KMS-11 (cell line): ENCODE results near the gene SAMD14.

Source experiments
- H2AFZ ChIP-seq: fragments of 200-600 bp; sonication (generic); 2 replicates; pipeline ENCODE4 v1.6.1; 2016; ENCODE audit warnings: antibody characterized with exemption, mixed run types, low read depth
- H3K27ac ChIP-seq: fragments of 200-600 bp; sonication (generic); 2 replicates; pipeline ENCODE4 v1.6.1; 2016; ENCODE audit warnings: mild to moderate bottlenecking, mixed run types
- H3K27me3 ChIP-seq: fragments of 200-600 bp; sonication (generic); 2 replicates; pipeline ENCODE4 v1.6.1; 2017; ENCODE audit warnings: mild to moderate bottlenecking, low read depth, mixed run types, moderate library complexity; ENCODE audit not compliant: insufficient read depth
- H3K36me3 ChIP-seq: fragments of 200-600 bp; sonication (generic); 2 replicates; pipeline ENCODE4 v1.6.1; 2017; ENCODE audit warnings: mild to moderate bottlenecking, mixed run types; ENCODE audit not compliant: insufficient read depth
- H3K4me1 ChIP-seq: fragments of 200-600 bp; sonication (generic); 2 replicates; pipeline ENCODE4 v1.6.1; 2016; ENCODE audit warnings: mild to moderate bottlenecking, low read depth, mixed run types; ENCODE audit not compliant: poor library complexity, severe bottlenecking
- H3K4me2 ChIP-seq: fragments of 200-600 bp; sonication (generic); 2 replicates; pipeline ENCODE4 v1.7.0; 2016; ENCODE audit warnings: mild to moderate bottlenecking, mixed run types
- H3K4me3 ChIP-seq: fragments of 200-600 bp; sonication (generic); IDR thresholded peaks from 2 replicates; pipeline ENCODE4 v1.6.1; 2017; ENCODE audit warnings: low read depth, low read length, mixed read lengths; ENCODE audit not compliant: insufficient read depth
- H3K79me2 ChIP-seq: fragments of 200-600 bp; sonication (generic); 2 replicates; pipeline ENCODE4 v1.6.1; 2016; ENCODE audit warnings: low read depth, mixed run types; ENCODE audit not compliant: insufficient read depth
- H3K9ac ChIP-seq: fragments of 200-600 bp; sonication (generic); 2 replicates; pipeline ENCODE4 v1.6.1; 2016; ENCODE audit warnings: mild to moderate bottlenecking, mixed run types
- H4K20me1 ChIP-seq: fragments of 200-600 bp; sonication (generic); 2 replicates; pipeline ENCODE4 v1.6.1; 2016; ENCODE audit warnings: mild to moderate bottlenecking, mixed run types; ENCODE audit not compliant: insufficient read depth
- CTCF ChIP-seq: fragments of 200-600 bp; sonication (generic); conservative IDR thresholded peaks from 2 replicates; pipeline ENCODE4 v1.6.1; 2017; ENCODE audit warnings: low read depth, mild to moderate bottlenecking, antibody characterized with exemption, low read length, moderate library complexity, mixed read lengths

SAMD14 gene

GRCh38 chr17:50172130-50172529 lies 42.2 kb upstream of the SAMD14 start:
- Histone ChIP-seq H3K9ac (no peak overlapping the region), H3K4me1 (peaks cover 45% of the 10 kb centered on the region), H3K27me3 (no peaks in the 10 kb centered on the region), H3K27ac (no peak overlapping the region), H3K36me3 (no peaks in the 10 kb centered on the region), H3K79me2 (no peaks in the 10 kb centered on the region), H2AFZ (peak overlapping the region; percentile 13; the same call in 1 of the 2 replicates), H3K4me3 (no peak overlapping the region), H4K20me1 (no peaks in the 10 kb centered on the region), H3K4me2 (peak overlapping the region; percentile 66; the same call in 1 of the 2 replicates)
- no peak for TF ChIP-seq CTCF

DNA sequence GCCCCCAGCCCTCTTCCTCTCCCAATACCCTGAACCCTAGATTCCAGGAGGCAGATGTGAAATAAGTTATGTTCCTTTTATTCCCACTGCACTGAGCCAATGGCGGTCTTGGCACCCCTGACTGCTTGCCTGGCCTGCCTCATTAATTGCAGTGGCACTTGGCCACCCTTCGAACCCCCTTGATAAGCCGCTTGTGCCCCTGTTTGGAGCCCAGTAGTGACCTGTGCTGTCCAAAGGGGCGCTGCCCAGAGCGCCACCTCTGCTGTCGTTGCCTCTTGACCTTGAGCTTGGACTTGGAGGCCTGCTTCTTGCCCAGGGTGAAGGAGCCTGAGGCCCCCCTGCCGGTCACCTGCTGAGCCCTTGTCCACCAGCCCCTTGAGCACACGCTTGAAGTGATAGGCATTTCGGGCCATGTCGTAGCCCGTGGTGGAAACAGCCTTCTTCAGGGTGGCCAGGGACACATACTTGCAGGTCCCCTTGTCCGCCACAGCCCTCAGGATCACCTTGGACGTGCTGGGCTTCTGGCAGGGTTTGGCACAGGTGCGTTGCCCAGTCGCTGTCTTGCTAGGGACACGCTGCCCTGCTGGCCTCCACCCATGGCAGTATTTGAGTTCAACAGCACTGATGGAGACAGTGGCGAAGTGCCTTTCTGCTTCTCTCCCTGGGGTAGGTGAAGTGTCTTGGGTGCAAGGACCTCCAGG lies 41.6 kb upstream of the SAMD14 start:
- no peak overlapping the region for H3K4me3 ChIP-seq
- peak overlapping the region; percentile 63 for H3K27ac ChIP-seq
- no peaks in the 10 kb centered on the region for H4K20me1 ChIP-seq
- H2AFZ ChIP-seq: peak overlapping the region; percentile 13; the same call in 1 of the 2 replicates
- H3K79me2 ChIP-seq: no peaks in the 10 kb centered on the region
- TF ChIP-seq CTCF: no peak
- H3K9ac ChIP-seq: peak overlapping the region; percentile 6; the same call in 1 of the 2 replicates
- H3K4me2 ChIP-seq: peak overlapping the region; percentile 66; the same call in 1 of the 2 replicates
- peaks cover 45% of the 10 kb centered on the region for H3K4me1 ChIP-seq
- no peaks in the 10 kb centered on the region for H3K36me3 ChIP-seq
- no peaks in the 10 kb centered on the region for H3K27me3 ChIP-seq

GRCh38 chr17:50170662-50171370 lies 40.9 kb upstream of the SAMD14 start:
- no peaks in the 10 kb centered on the region for H4K20me1 ChIP-seq
- no peaks in the 10 kb centered on the region for H3K36me3 ChIP-seq
- no peaks in the 10 kb centered on the region for H3K27me3 ChIP-seq
- peak overlapping the region; percentile 63 for H3K27ac ChIP-seq
- H2AFZ ChIP-seq: peak overlapping the region; percentile 13; the same call in 1 of the 2 replicates
- no peaks in the 10 kb centered on the region for H3K79me2 ChIP-seq
- H3K4me2 ChIP-seq: peak overlapping the region; percentile 66
- peaks cover 45% of the 10 kb centered on the region for H3K4me1 ChIP-seq
- H3K9ac ChIP-seq: peak overlapping the region; percentile 6; the same call in 1 of the 2 replicates
- no peak overlapping the region for H3K4me3 ChIP-seq
- TF ChIP-seq CTCF: no peak

- Histone ChIP-seq H3K27me3 (no peaks in the 10 kb centered on the region), H3K4me1 (peaks cover 45% of the 10 kb centered on the region), H3K4me3 (no peak overlapping the region), H3K9ac (no peak overlapping the region; the same call in 1 of the 2 replicates), H3K4me2 (peak overlapping the region; percentile 66; the same call in 1 of the 2 replicates), H2AFZ (0 out of 2 replicates have a peak overlapping the region, but pooled peaks have one; percentile 7), H3K79me2 (no peaks in the 10 kb centered on the region), H3K27ac (no peak overlapping the region), H4K20me1 (no peaks in the 10 kb centered on the region), H3K36me3 (no peaks in the 10 kb centered on the region)
- no peak for TF ChIP-seq CTCF
These were observed 40.0 kb upstream of the SAMD14 start for GRCh38 chr17:50169881-50170459.
